ENCODE results near the gene PTBP1. TPM values are rescaled to one million over a fixed set of nuclear protein-coding genes. Genes with fewer than 3 reads are reported as not detected.

PTBP1 gene
- total and polyA plus RNA-seq, 2 of the 13 experiments (the other 11 are each of a cell fraction or from before 2014, with no cell fraction given), result 195 to 288 TPM

GRCh38 chr19:827314-827709 is 30.1 kb downstream of the PTBP1 start:
- Histone ChIP-seq H3K4me2 (ENCODE audit: low read depth, low read length) (no peak overlapping the region), H3K36me3 (replicated peaks in 1 of 2; ENCODE audit: control insufficient read depth in 1 of 2, insufficient read depth in 2 of 2, low read length in 2 of 2) (no peaks in the 10 kb centered on the region), H4K20me1 (ENCODE audit: insufficient read depth, low read length) (no peaks in the 10 kb centered on the region), H2AFZ (ENCODE audit: low read length) (no peak overlapping the region), H3K27me3 (ENCODE audit: control insufficient read depth in 1 of 2, insufficient read depth in 2 of 2, low read length in 2 of 2) (peaks cover 14 to 48% of the 10 kb centered on the region in 2 experiments), H3K79me2 (ENCODE audit: insufficient read depth, low read length) (no peaks in the 10 kb centered on the region), H3K4me3 (replicated peaks in 1 of 3; ENCODE audit: insufficient read depth in 1 of 3, low read depth in 2 of 3, low read length in 3 of 3) (no peak overlapping the region), H3K4me1 (ENCODE audit: insufficient read depth, low read length) (peaks cover 19% of the 10 kb centered on the region), H3K9ac (ENCODE audit: insufficient read depth, low read depth, low read length) (no peak overlapping the region), H3K9me3 (ENCODE audit: low read length) (no peaks in the 10 kb centered on the region), H3K27ac (ENCODE audit: extremely low read length, insufficient read depth, low read length) (no peak overlapping the region)
- no TSS peak for BruUV-seq (replicated peaks)
- in situ Hi-C loops (cut with HindIII; ENCODE audit: extremely low pct_ligation_motif_present, low pct_unique_long_range_greater_than_20kb) (no loop called here), intact Hi-C loops (cut with micrococcal nuclease; ENCODE audit: unreplicated experiment) (no loop called here)
- TF ChIP-seq ZFP37 (CRISPR knock-in tag; IDR thresholded peaks at IDR 0.05; ENCODE audit: borderline replicate concordance) (no peak), EHMT2 (IDR thresholded peaks at IDR 0.05; ENCODE audit: borderline replicate concordance, low read depth, low read length) (no peak), CHD4 (IDR thresholded peaks at IDR 0.05; ENCODE audit: borderline replicate concordance, low read length) (no peak), RBFOX2 (IDR thresholded peaks at IDR 0.05; ENCODE audit: low read depth, low read length) (no peak), ZNF879 (CRISPR knock-in tag; IDR thresholded peaks at IDR 0.05) (no peak), ZNF260 (CRISPR knock-in tag; IDR thresholded peaks at IDR 0.05; ENCODE audit: borderline replicate concordance, low read depth) (no peak), TAF15 (IDR thresholded peaks at IDR 0.05; ENCODE audit: low read depth, low read length, poor library complexity, severe bottlenecking) (no peak), ONECUT2 (CRISPR knock-in tag; IDR thresholded peaks at IDR 0.05) (no peak), SMAD9 (CRISPR knock-in tag; IDR thresholded peaks at IDR 0.05) (no peak), ZNF326 (CRISPR knock-in tag; IDR thresholded peaks at IDR 0.05; ENCODE audit: borderline replicate concordance) (no peak), ZNF772 (CRISPR knock-in tag; IDR thresholded peaks at IDR 0.05) (no peak), NFATC3 (CRISPR knock-in tag; IDR thresholded peaks at IDR 0.05) (no peak), ZNF275 (CRISPR knock-in tag; IDR thresholded peaks at IDR 0.05; ENCODE audit: borderline replicate concordance) (no peak), DNMT3B (CRISPR knock-in tag; conservative IDR thresholded peaks at IDR 0.05) (no peak), PPARG (CRISPR knock-in tag; conservative IDR thresholded peaks at IDR 0.05) (no peak)
- TF ChIP-seq, protein P1, sequence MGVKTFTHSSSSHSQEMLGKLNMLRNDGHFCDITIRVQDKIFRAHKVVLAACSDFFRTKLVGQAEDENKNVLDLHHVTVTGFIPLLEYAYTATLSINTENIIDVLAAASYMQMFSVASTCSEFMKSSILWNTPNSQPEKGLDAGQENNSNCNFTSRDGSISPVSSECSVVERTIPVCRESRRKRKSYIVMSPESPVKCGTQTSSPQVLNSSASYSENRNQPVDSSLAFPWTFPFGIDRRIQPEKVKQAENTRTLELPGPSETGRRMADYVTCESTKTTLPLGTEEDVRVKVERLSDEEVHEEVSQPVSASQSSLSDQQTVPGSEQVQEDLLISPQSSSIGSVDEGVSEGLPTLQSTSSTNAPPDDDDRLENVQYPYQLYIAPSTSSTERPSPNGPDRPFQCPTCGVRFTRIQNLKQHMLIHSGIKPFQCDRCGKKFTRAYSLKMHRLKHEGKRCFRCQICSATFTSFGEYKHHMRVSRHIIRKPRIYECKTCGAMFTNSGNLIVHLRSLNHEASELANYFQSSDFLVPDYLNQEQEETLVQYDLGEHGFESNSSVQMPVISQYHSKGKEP (CRISPR knock-in tag; IDR thresholded peaks at IDR 0.05), result no peak
- FAIRE-seq, result no peak
- CTCF ChIA-PET (ENCODE audit: low intra/inter-chr PET ratio, low total read pairs), result no interaction called here
- POLR2A ChIA-PET, result no interaction called here
- WGBS (ENCODE audit: low lambda C conversion rate), result 87% methylated on average over 10 of the region's 11 CpGs
- no peak for DNase-seq (ENCODE audit: low spot score)
- no peak for ATAC-seq
